AG09309 (cell line): ENCODE data around the gene SNRK.

Experiments
- DNase-seq: peaks from one replicate; pipeline ENCODE4 v3.0.0-alpha.2; 2010; ENCODE audit warnings: low read depth
- H3K4me3 ChIP-seq: 2 replicates; pipeline ENCODE4 v1.5.1; 2011; ENCODE audit warnings: mild to moderate bottlenecking, low read depth, low read length, moderate library complexity; ENCODE audit not compliant: control insufficient read depth
- TF ChIP-seq, protein P1 (sequence below): IDR thresholded peaks from 2 replicates; pipeline ENCODE4 v1.5.1; 2011; ENCODE audit warnings: mild to moderate bottlenecking, low read depth, low read length, inconsistent platforms; ENCODE audit not compliant: insufficient read depth, control insufficient read depth; ENCODE audit errors: missing control alignments

SNRK gene

DNA sequence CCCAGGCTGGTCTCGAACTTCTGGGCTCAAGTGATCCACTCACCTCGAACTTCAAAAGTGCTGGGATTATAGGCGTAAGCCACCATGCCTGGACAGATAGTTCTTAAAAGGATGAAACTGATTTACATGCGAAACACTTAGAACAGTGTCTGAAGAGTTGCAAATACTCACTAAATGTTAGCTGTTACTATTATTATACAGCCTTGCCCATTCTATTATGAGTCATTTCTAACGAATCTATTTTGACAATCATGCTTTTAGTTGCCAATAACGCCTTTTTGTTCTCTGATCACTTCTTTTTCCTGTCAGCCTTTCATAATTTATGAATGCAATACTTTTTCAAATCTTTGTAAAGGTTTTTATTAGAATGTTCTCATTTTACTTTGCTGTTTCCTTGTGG, 112.7 kb downstream of the SNRK start:
- no peak for DNase-seq
- no peak overlapping the region for H3K4me3 ChIP-seq
- TF ChIP-seq, protein P1, sequence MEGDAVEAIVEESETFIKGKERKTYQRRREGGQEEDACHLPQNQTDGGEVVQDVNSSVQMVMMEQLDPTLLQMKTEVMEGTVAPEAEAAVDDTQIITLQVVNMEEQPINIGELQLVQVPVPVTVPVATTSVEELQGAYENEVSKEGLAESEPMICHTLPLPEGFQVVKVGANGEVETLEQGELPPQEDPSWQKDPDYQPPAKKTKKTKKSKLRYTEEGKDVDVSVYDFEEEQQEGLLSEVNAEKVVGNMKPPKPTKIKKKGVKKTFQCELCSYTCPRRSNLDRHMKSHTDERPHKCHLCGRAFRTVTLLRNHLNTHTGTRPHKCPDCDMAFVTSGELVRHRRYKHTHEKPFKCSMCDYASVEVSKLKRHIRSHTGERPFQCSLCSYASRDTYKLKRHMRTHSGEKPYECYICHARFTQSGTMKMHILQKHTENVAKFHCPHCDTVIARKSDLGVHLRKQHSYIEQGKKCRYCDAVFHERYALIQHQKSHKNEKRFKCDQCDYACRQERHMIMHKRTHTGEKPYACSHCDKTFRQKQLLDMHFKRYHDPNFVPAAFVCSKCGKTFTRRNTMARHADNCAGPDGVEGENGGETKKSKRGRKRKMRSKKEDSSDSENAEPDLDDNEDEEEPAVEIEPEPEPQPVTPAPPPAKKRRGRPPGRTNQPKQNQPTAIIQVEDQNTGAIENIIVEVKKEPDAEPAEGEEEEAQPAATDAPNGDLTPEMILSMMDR: no peak

DNA sequence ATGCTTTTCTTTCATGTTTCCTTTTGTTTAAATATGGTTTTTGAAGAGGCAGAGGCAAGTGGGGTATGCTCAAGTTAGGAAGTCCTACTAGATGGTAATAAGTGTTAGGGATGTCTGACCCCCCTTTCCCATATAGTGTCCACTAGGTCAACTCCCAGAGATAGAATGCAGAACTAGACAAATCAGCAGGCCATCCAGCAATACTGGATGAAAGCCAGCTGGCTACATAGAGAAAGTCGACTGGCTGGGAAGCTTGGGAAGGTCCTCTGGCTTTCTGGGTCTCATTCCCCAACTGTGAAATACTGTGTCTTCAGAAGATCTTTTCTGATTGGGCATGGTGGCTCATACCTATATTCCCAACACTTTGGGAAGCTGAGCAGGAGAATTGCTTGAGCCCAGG, 113.8 kb downstream of the SNRK start:
- TF ChIP-seq, protein P1: no peak
- DNase-seq: no peak
- no peak overlapping the region for H3K4me3 ChIP-seq
